ENCODE results near the gene CDCA4. TPM values are rescaled to one million over a fixed set of nuclear protein-coding genes. Genes with fewer than 3 reads are reported as not detected.

Gene CDCA4
- total RNA-seq, 1 experiment from 2014 or later, result 57.7 TPM

- H3K36me3 Mint-ChIP-seq (ENCODE audit: insufficient read depth in 1 of 3, low read depth in 3 of 3), result peaks cover 15 to 50% (median 44%) of the 10 kb centered on the region in 3 experiments; a peak in 6 of 7 replicates
- Histone ChIP-seq H2BK15ac (ENCODE audit: low read depth, low read length) (no peak overlapping the region), H2BK12ac (ENCODE audit: insufficient read length, low read depth, low read length) (no peak overlapping the region), H3K27ac (ENCODE audit: insufficient read length, low read depth, low read length) (no peak overlapping the region), H3K79me2 (ENCODE audit: insufficient read depth, low read length) (peaks cover 76% of the 10 kb centered on the region), H2BK5ac (ENCODE audit: insufficient read length, low read length) (no peak overlapping the region), H2AFZ (ENCODE audit: low read length) (no peak overlapping the region), H2AK5ac (ENCODE audit: insufficient read length, low read length) (no peak overlapping the region), H3K79me1 (ENCODE audit: insufficient read depth, low read depth, low read length, poor library complexity, severe bottlenecking) (peaks cover 34% of the 10 kb centered on the region), H3T11ph (ENCODE audit: low read length) (no peak overlapping the region), H3K14ac (ENCODE audit: insufficient read depth, low read length) (no peak overlapping the region), H3K23me2 (ENCODE audit: insufficient read length, low read depth, low read length, poor library complexity, severe bottlenecking) (peaks cover 6% of the 10 kb centered on the region), H3K18ac (ENCODE audit: insufficient read length, low read depth, low read length) (no peak overlapping the region), H2BK20ac (ENCODE audit: low read depth, low read length, poor library complexity, severe bottlenecking) (no peak overlapping the region), H4K5ac (ENCODE audit: insufficient read length, low read depth, low read length) (no peak overlapping the region), H3K56ac (ENCODE audit: insufficient read length, low read depth, low read length) (no peak overlapping the region), H4K20me1 (ENCODE audit: control insufficient read depth, insufficient read depth, insufficient read length) (peaks cover 3% of the 10 kb centered on the region), H2BK120ac (ENCODE audit: low read depth, low read length, poor library complexity, severe bottlenecking) (no peak overlapping the region), H4K91ac (ENCODE audit: insufficient read length, low read depth, low read length) (no peak overlapping the region), H4K8ac (replicated peaks; ENCODE audit: insufficient read length, low read depth, low read length) (no peak overlapping the region), H3K4ac (ENCODE audit: low read depth, low read length) (no peak overlapping the region), H3K4me2 (ENCODE audit: insufficient read depth, insufficient read length, low read length) (no peak overlapping the region), H3K9me3 (ENCODE audit: control insufficient read depth, low read depth, low read length) (no peaks in the 10 kb centered on the region), H3K23ac (ENCODE audit: insufficient read length, low read depth, low read length) (no peak overlapping the region), H3K4me1 (ENCODE audit: insufficient read depth, low read length) (peaks cover 5% of the 10 kb centered on the region; the same call in 1 of the 2 replicates), H3K27me3 (ENCODE audit: insufficient read depth, low read length) (no peaks in the 10 kb centered on the region), H3K9ac (ENCODE audit: extremely low read depth, insufficient read length, low read length) (no peak overlapping the region)
- peak overlapping the region in 1 of 2 experiments; percentile 30; a peak in 1 of 5 replicates for H3K4me3 Mint-ChIP-seq
- H3K27ac Mint-ChIP-seq, result peak overlapping the region; percentile 46 to 88 (median 61); a peak in 4 of 7 replicates
- peaks cover 57 to 74% of the 10 kb centered on the region in 2 experiments for H3K4me1 Mint-ChIP-seq
- TF ChIP-seq CTCF (conservative IDR thresholded peaks at IDR 0.05), result no peak
- WGBS (ENCODE audit: extremely low coverage, insufficient read length, low lambda C conversion rate), result no CpG with 5 or more reads among the region's 6 CpGs
- no peaks in the 10 kb centered on the region; the same call in 1 of the 2 replicates for H3K27me3 Mint-ChIP-seq (ENCODE audit: low read depth)
- peaks cover 0 to 2% of the 10 kb centered on the region in 2 experiments; a peak in 1 of 5 replicates for H3K9me3 Mint-ChIP-seq
- DNase-seq, result no peak
These were observed 5.0 kb downstream of the CDCA4 start for GRCh38 chr14:105015905-105016304.
